Ovary (tissue), 9 donors: ENCODE measurements around the gene UBE2D1. TPM values are rescaled to one million over a fixed set of nuclear protein-coding genes. Genes with fewer than 3 reads are reported as not detected.

Experiments
- DNase-seq, 5 donors: peaks; one replicate each; pipeline ENCODE4 v3.0.0-alpha.2; 2019 to 2020
- H3K27ac ChIP-seq, 2 donors: fragments of 200-600 bp; one replicate each; pipeline versions ENCODE4 v1.5.1 to v1.8.0; 2019 to 2022
- H3K27me3 ChIP-seq: fragments of 200-600 bp; one replicate; pipeline ENCODE4 v1.8.0; 2022
- H3K36me3 ChIP-seq: fragments of 200-600 bp; sonication (generic); one replicate; pipeline ENCODE4 v1.5.1; 2019
- H3K4me1 ChIP-seq: one replicate; pipeline ENCODE4 v1.8.1; 2013; ENCODE audit warnings: mild to moderate bottlenecking, moderate library complexity; ENCODE audit not compliant: insufficient read depth
- H3K4me3 ChIP-seq: fragments of 200-600 bp; sonication (generic); one replicate; pipeline ENCODE4 v1.5.1; 2017
- H3K9me3 ChIP-seq, 2 donors: fragments of 200-600 bp in 1 of 2; sonication (generic) in 1 of 2; one replicate each; pipeline versions ENCODE4 v1.5.1 to v1.8.1; 2013 to 2019; ENCODE audit warnings: mild to moderate bottlenecking in 1 of 2, moderate library complexity in 1 of 2
- CTCF ChIP-seq, 3 donors: fragments of 450-650 bp in 2 of 3; fragments of 200-600 bp in 1 of 3; IDR thresholded peaks; one replicate each; pipeline versions ENCODE4 v1.5.1 to v1.8.0; 2016 to 2022; ENCODE audit warnings: antibody characterized with exemption in 3 of 3, mild to moderate bottlenecking in 1 of 3
- EP300 ChIP-seq: sonication (generic); formaldehyde crosslinking; IDR thresholded peaks from one replicate; pipeline ENCODE4 v1.6.1; 2017; ENCODE audit warnings: antibody characterized with exemption
- POLR2A ChIP-seq: fragments of 450-650 bp; IDR thresholded peaks from one replicate; pipeline ENCODE4 v1.6.1; 2017; ENCODE audit warnings: antibody characterized with exemption, mild to moderate bottlenecking, moderate library complexity
- WGBS, 3 donors: extraction: QIAGEN DNeasy Blood & Tissue Kit in 1 of 3; methylation state at CpG; one replicate each; pipeline versions ENCODE4 v1.1.5 to v1.1.7; 2013 to 2017; 5-methylcytosine and 5-hydroxymethylcytosine counted together
- intact Hi-C, 4 donors: fragments of 100-400 bp; cut with DNase I; formaldehyde crosslinking; loops; one replicate each; pipeline versions ENCODE4 v1.11.0 to v1.15.1; 2022 to 2023
- polyA plus RNA-seq, 2 donors: library from polyadenylated mRNA; stranded (reverse); fragments of 200-250 nt in 1 of 2; fragments of 350-450 nt in 1 of 2; fragmentation: Illumina TruSeq in 1 of 2; extraction: RNeasy Lipid Tissue Mini Kit (QIAGEN cat#74804) in 1 of 2; gene quantifications; one replicate each; pipeline ENCODE4 v1.2.3, GENCODE V29; 2013 to 2014
- total RNA-seq, 7 donors: library from RNA; depleted of rRNA in 2 of 7; stranded (reverse); fragments of >200 nt in 2 of 7; fragmentation: NEBNext Ultra II Directional in 3 of 7; extraction: Animal tissue kit (Norgen Biotek cat#: 25700) in 3 of 7; gene quantifications; one replicate each; pipeline versions ENCODE4 v1.1.0 to v1.2.4, GENCODE V29; 2016 to 2023
- donor health status: DM: no; HTN: no; CAD: no; lungs with moderate emphysema.
- donor health status: DM: no; HTN: no; CAD: no.
- donor health status: Bipolar disorder and iron deficiency.
- donor health status: DM: yes; HTN: yes; CAD: no.
- donor health status: DM: no; HTN: no; CAD: no.
- donor health status: DM: yes; HTN: yes; CAD: no.

UBE2D1 gene
- total and polyA plus RNA-seq, 9 donors: 9.8 to 20.1 (median 14.1) TPM

GRCh38 chr10:58358314-58358933 lies 23.6 kb downstream of the UBE2D1 start:
- 95 to 97% (median 96%) methylated on average over 4 of the region's 4 CpGs for WGBS, 3 donors
- intact Hi-C loops: no loop called here

GRCh38 chr10:58358947-58359346 lies 24.1 kb downstream of the UBE2D1 start:
- Histone ChIP-seq H3K4me1 (no peaks in the 10 kb centered on the region), H3K27me3 (no peaks in the 10 kb centered on the region), H3K27ac (no peak overlapping the region), H3K36me3 (no peaks in the 10 kb centered on the region), H3K9me3 (no peaks in the 10 kb centered on the region), H3K4me3 (no peak overlapping the region)
- WGBS, 3 donors: 88 to 100% (median 100%) methylated on average over 1 of the region's 1 CpG
- DNase-seq: no peak
- intact Hi-C loops: no loop called here
- TF ChIP-seq EP300 (no peak), POLR2A (no peak), CTCF (IDR thresholded peaks at IDR 0.05) (no peak)

More at GRCh38 chr10:58358314-58358933, 23.6 kb downstream of the UBE2D1 start:
- no peaks in the 10 kb centered on the region for H3K4me1 ChIP-seq
- TF ChIP-seq EP300 (no peak), POLR2A (no peak), CTCF (IDR thresholded peaks at IDR 0.05) (no peak)
- no peaks in the 10 kb centered on the region for H3K9me3 ChIP-seq
- no peak overlapping the region for H3K27ac ChIP-seq
- no peak overlapping the region for H3K4me3 ChIP-seq
- H3K36me3 ChIP-seq: no peaks in the 10 kb centered on the region
- DNase-seq: no peak
- H3K27me3 ChIP-seq: no peaks in the 10 kb centered on the region

- H3K27me3 ChIP-seq: no peaks in the 10 kb centered on the region
- H3K4me3 ChIP-seq: no peak overlapping the region
- intact Hi-C loops: no loop called here
- no peaks in the 10 kb centered on the region for H3K9me3 ChIP-seq
- no peak overlapping the region for H3K27ac ChIP-seq
- no peak for DNase-seq
- TF ChIP-seq POLR2A (no peak), EP300 (no peak), CTCF (IDR thresholded peaks at IDR 0.05) (no peak)
- WGBS, 3 donors: 96 to 98% (median 97%) methylated on average over 3 of the region's 3 CpGs
- no peaks in the 10 kb centered on the region for H3K4me1 ChIP-seq
- H3K36me3 ChIP-seq: no peaks in the 10 kb centered on the region
Measured at GRCh38 chr10:58359541-58359940, 24.7 kb downstream of the UBE2D1 start.

GRCh38 chr10:58360412-58361004 lies 25.7 kb downstream of the UBE2D1 start:
- DNase-seq: no peak

More at GRCh38 chr10:58360412-58361004, 25.7 kb downstream of the UBE2D1 start:
- Histone ChIP-seq H3K36me3 (no peaks in the 10 kb centered on the region), H3K27ac (no peak overlapping the region), H3K27me3 (no peaks in the 10 kb centered on the region), H3K4me3 (no peak overlapping the region), H3K9me3 (no peaks in the 10 kb centered on the region), H3K4me1 (no peaks in the 10 kb centered on the region)
- TF ChIP-seq EP300: no peak
- no peak for TF ChIP-seq POLR2A
- TF ChIP-seq CTCF (IDR thresholded peaks at IDR 0.05): no peak
- intact Hi-C loops: no loop called here
- WGBS, 3 donors: 94 to 95% (median 94%) methylated on average over 9 of the region's 9 CpGs
